SU-DHL-6 (cell line): ENCODE data around the gene MIX23.

Experiments used
- CTCF ChIP-seq: fragments of 200-600 bp; sonication (generic); IDR thresholded peaks from one replicate; pipeline ENCODE4 v1.5.1; 2017; ENCODE audit warnings: antibody characterized with exemption, mild to moderate bottlenecking, low read length, moderate library complexity; ENCODE audit not compliant: insufficient read depth, poor library complexity, severe bottlenecking
- EZH2phosphoT487 ChIP-seq: fragments of 200-600 bp; sonication (generic), shearing (Covaris generic); conservative IDR thresholded peaks from 2 replicates; pipeline ENCODE4 v1.6.1; 2018; ENCODE audit warnings: mild to moderate bottlenecking, antibody characterized with exemption, low read length, moderate library complexity, mixed read lengths

- TF ChIP-seq CTCF (no peak), EZH2phosphoT487 (no peak)
Measured at GRCh38 chr3:122316368-122316767, 66.7 kb downstream of the MIX23 start.
